DOHH2 (cell line): Measurements from ENCODE around the gene TRAF1.

Experiments used
- H3F3A ChIP-seq: fragments of 200-600 bp; sonication (generic), shearing (Covaris generic); 2 replicates; pipeline ENCODE4 v1.6.0; 2016; ENCODE audit warnings: antibody characterized with exemption, mild to moderate bottlenecking; ENCODE audit not compliant: control insufficient read depth, insufficient read depth
- H3K27ac ChIP-seq: fragments of 200-600 bp; sonication (generic); 2 replicates; pipeline ENCODE4 v1.5.1; 2014; ENCODE audit warnings: low read depth, mild to moderate bottlenecking, low read length, moderate library complexity
- H3K27me3 ChIP-seq: fragments of 200-600 bp; sonication (generic); 2 replicates; pipeline ENCODE4 v1.6.1; 2014; ENCODE audit warnings: mild to moderate bottlenecking, low read length, mixed read lengths; ENCODE audit not compliant: control insufficient read depth
- H3K36me3 ChIP-seq: fragments of 200-600 bp; sonication (generic); 2 replicates; pipeline ENCODE4 v1.6.1; 2014; ENCODE audit warnings: mild to moderate bottlenecking, low read length, moderate library complexity, mixed read lengths; ENCODE audit not compliant: control insufficient read depth
- H3K4me1 ChIP-seq: fragments of 200-600 bp; sonication (generic); 2 replicates; pipeline ENCODE4 v1.6.1; 2014; ENCODE audit warnings: mild to moderate bottlenecking, low read length, mixed read lengths; ENCODE audit not compliant: control insufficient read depth
- H3K4me2 ChIP-seq: fragments of 200-600 bp; sonication (generic); 2 replicates; pipeline ENCODE4 v1.6.0; 2014; ENCODE audit warnings: mild to moderate bottlenecking, low read length, moderate library complexity
- H3K4me3 ChIP-seq: fragments of 200-600 bp; sonication (generic); 2 replicates; pipeline ENCODE4 v1.5.1; 2014; ENCODE audit warnings: mild to moderate bottlenecking, low read length, mixed read lengths
- H3K79me2 ChIP-seq: fragments of 200-600 bp; sonication (generic); 2 replicates; pipeline ENCODE4 v1.6.1; 2014; ENCODE audit warnings: mild to moderate bottlenecking, low read length, mixed read lengths; ENCODE audit not compliant: control insufficient read depth
- H3K9me2 ChIP-seq: fragments of 200-600 bp; sonication (generic); replicated peaks from 2 replicates; pipeline ENCODE4 v1.6.1; 2014; ENCODE audit warnings: mild to moderate bottlenecking, low read length, mixed read lengths; ENCODE audit not compliant: control insufficient read depth
- H3K9me3 ChIP-seq: fragments of 200-600 bp; sonication (generic); 2 replicates; pipeline ENCODE4 v1.6.1; 2014; ENCODE audit warnings: antibody characterized with exemption, low read length, mixed read lengths; ENCODE audit not compliant: control insufficient read depth, insufficient read depth
- H4K20me1 ChIP-seq: fragments of 200-600 bp; sonication (generic); 2 replicates; pipeline ENCODE4 v1.6.0; 2014; ENCODE audit warnings: low read depth, mild to moderate bottlenecking, antibody characterized with exemption, low read length, moderate library complexity; ENCODE audit not compliant: control insufficient read depth, insufficient read depth
- CTCF ChIP-seq: fragments of 200-600 bp; sonication (generic); IDR thresholded peaks from one replicate; pipeline ENCODE4 v1.5.1; 2014; ENCODE audit warnings: antibody characterized with exemption, mild to moderate bottlenecking, low read depth, low read length; ENCODE audit not compliant: poor library complexity, severe bottlenecking
- EZH2phosphoT487 ChIP-seq: fragments of 200-600 bp; sonication (generic); IDR thresholded peaks from 2 replicates; pipeline ENCODE4 v1.6.1; 2017; ENCODE audit warnings: borderline replicate concordance, mild to moderate bottlenecking, antibody characterized with exemption, low read length, moderate library complexity, mixed read lengths

TRAF1 gene

GRCh38 chr9:120917929-120918762 lies 8.4 kb downstream of the TRAF1 start:
- TF ChIP-seq CTCF, result no peak
- TF ChIP-seq EZH2phosphoT487, result no peak
- Histone ChIP-seq H3K36me3 (peaks cover 17% of the 10 kb centered on the region), H3K9me2 (no peaks in the 10 kb centered on the region), H3K4me1 (peaks cover 47% of the 10 kb centered on the region), H3K4me3 (no peak overlapping the region), H3K27ac (no peak overlapping the region), H3K9me3 (no peaks in the 10 kb centered on the region), H3K4me2 (no peak overlapping the region), H4K20me1 (no peaks in the 10 kb centered on the region), H3K79me2 (no peaks in the 10 kb centered on the region), H3F3A (no peaks in the 10 kb centered on the region), H3K27me3 (no peaks in the 10 kb centered on the region)

- Histone ChIP-seq H3K27me3 (no peaks in the 10 kb centered on the region), H3K9me3 (no peaks in the 10 kb centered on the region), H3K36me3 (peaks cover 15% of the 10 kb centered on the region), H3K27ac (no peak overlapping the region), H3K4me1 (peaks cover 38% of the 10 kb centered on the region), H3K9me2 (no peaks in the 10 kb centered on the region), H3F3A (no peaks in the 10 kb centered on the region), H3K4me3 (no peak overlapping the region), H3K4me2 (no peak overlapping the region), H3K79me2 (no peaks in the 10 kb centered on the region), H4K20me1 (no peaks in the 10 kb centered on the region)
- no peak for TF ChIP-seq EZH2phosphoT487
- no peak for TF ChIP-seq CTCF
Observed at GRCh38 chr9:120916991-120917880, 9.4 kb downstream of the TRAF1 start.

- H4K20me1 ChIP-seq, result no peaks in the 10 kb centered on the region
- no peaks in the 10 kb centered on the region for H3K79me2 ChIP-seq
- H3K9me2 ChIP-seq, result no peaks in the 10 kb centered on the region
- H3K36me3 ChIP-seq, result peaks cover 14% of the 10 kb centered on the region
- H3K9me3 ChIP-seq, result no peaks in the 10 kb centered on the region
- no peak overlapping the region for H3K4me3 ChIP-seq
- H3K27ac ChIP-seq, result no peak overlapping the region
- no peak overlapping the region; the same call in 1 of the 2 replicates for H3K4me2 ChIP-seq
- no peaks in the 10 kb centered on the region for H3K27me3 ChIP-seq
- H3F3A ChIP-seq, result no peaks in the 10 kb centered on the region
- no peak for TF ChIP-seq EZH2phosphoT487
- TF ChIP-seq CTCF, result no peak
- peaks cover 32% of the 10 kb centered on the region for H3K4me1 ChIP-seq
Observed at GRCh38 chr9:120916588-120916987, 10.0 kb downstream of the TRAF1 start.
